Fibroblast of villous mesenchyme (primary cell): ENCODE measurements around the gene DNAJB8. TPM values are rescaled to one million over a fixed set of nuclear protein-coding genes. Genes with fewer than 3 reads are reported as not detected.

Source experiments
- DNase-seq: peaks from one replicate; pipeline ENCODE4 v3.0.0-alpha.2; 2010; ENCODE audit warnings: low read depth
- H3K4me3 ChIP-seq: 2 replicates; pipeline ENCODE4 v1.5.1; 2011; ENCODE audit warnings: low read depth, mild to moderate bottlenecking, low read length
- total RNA-seq: library from RNA; depleted of rRNA; stranded (reverse); fragments of >200 nt; gene quantifications from 2 replicates; pipeline ENCODE4 v1.2.3, GENCODE V29; 2012
- TF ChIP-seq, protein P1 (sequence below): IDR thresholded peaks from 2 replicates; pipeline ENCODE4 v1.5.1; 2012; ENCODE audit warnings: low read depth, mild to moderate bottlenecking, low read length; ENCODE audit not compliant: insufficient read depth

DNAJB8 gene
- not detected in 2 replicates for total RNA-seq

DNA sequence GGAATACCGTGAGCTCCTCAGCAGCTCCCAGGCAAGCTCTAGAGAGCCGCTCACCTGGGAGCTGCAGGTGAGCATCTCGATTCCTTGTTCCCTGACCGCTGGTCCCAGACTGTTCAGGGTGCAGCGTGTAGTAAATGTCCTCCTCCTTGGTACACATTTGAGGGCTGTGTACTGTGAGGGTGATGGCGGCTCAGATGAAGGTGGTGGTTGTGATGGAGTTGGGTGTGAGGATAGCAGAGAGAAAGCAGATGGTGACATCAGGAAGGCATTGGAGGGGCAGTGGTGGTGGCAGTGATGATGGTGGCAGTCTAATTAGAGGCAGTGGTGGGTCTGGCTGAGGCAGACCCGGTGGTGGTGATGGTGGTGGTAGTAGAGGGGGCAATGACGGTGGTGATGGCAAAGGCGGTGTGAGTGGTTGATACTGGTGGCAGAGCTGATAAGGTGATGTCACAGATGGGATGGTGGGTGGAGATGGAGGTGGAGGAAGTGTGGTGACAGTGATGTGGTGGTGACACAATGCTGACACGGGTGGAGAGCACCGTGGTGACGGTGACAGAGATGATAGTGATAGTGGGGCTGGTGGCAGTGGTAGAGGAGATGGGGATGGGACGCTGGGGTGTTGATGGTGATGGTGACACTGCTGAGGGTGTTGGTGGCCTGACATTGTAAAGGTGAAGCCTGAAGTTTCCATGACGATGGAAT lies at the start of gene DNAJB8:
DNAJB8 (minus strand) TSS at position 51 of the 702 bp plus-strand sequence. CDS start 3,645 bp downstream, outside the sequence.
- H3K4me3 ChIP-seq: no peak within 1 kb of the TSS
- DNase-seq: no peak
- TF ChIP-seq, protein P1, sequence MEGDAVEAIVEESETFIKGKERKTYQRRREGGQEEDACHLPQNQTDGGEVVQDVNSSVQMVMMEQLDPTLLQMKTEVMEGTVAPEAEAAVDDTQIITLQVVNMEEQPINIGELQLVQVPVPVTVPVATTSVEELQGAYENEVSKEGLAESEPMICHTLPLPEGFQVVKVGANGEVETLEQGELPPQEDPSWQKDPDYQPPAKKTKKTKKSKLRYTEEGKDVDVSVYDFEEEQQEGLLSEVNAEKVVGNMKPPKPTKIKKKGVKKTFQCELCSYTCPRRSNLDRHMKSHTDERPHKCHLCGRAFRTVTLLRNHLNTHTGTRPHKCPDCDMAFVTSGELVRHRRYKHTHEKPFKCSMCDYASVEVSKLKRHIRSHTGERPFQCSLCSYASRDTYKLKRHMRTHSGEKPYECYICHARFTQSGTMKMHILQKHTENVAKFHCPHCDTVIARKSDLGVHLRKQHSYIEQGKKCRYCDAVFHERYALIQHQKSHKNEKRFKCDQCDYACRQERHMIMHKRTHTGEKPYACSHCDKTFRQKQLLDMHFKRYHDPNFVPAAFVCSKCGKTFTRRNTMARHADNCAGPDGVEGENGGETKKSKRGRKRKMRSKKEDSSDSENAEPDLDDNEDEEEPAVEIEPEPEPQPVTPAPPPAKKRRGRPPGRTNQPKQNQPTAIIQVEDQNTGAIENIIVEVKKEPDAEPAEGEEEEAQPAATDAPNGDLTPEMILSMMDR: no peak

DNA sequence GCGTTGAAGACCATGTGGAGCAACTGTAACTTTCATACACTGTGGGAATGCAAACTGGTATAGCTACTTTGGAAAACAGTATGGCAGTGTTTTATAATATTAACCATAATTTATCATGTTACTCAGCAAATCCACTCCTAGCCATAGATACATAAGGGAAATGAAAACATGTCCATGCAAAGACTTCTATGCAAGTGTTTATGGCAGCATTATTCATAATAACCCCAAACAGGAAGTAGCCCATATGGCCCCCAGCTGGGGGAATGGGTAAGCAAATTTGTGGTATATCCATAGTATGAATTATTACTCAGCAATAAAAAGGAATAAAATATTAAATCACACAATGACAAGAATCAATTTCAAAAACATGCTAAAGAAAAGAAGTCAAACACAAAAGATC lies 49.3 kb upstream of the DNAJB8 start:
- TF ChIP-seq, protein P1: no peak
- no peak overlapping the region for H3K4me3 ChIP-seq
- no peak for DNase-seq

DNA sequence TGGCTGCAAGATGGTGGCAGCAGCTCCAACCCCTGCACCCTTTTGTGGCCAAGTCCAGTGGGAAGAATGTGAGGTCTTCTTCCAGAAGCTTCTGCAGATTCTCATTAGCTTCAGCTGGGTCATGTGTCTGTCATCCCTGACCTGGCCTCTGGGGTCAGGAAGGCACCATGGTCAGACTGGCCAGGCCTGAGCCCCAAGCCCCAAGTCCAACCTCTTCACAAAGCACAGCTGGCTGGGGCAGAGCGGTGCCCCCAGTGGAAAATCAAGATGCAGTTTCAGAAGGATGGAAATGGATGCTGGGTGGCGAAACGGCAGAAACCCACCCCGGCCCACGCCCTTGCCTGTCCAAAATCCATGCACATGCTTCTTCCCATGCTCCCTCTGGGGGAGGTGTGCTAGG lies 42.2 kb upstream of the DNAJB8 start:
- no peak overlapping the region for H3K4me3 ChIP-seq
- no peak for DNase-seq
- TF ChIP-seq, protein P1: no peak

DNA sequence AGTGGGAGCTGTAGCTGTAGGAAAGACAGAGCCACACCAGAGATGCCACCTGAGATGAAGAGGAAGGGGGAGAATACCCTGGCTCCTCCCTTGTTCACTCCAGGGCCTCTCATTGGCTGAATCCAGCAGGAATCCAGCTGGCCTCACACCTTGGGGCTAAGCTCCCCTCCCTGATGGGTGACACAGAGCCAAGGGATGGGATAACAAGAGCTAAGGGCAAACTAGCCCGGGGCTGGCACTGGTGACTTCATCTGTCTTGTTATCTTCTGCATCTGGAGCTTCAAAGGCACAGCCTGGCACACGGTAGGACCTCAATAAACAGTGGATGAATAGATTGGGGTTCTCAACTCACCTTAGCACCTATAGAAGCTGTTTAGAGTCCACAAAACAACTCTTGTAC lies 40.1 kb upstream of the DNAJB8 start:
- no peak overlapping the region for H3K4me3 ChIP-seq
- DNase-seq: no peak
- TF ChIP-seq, protein P1: no peak

DNA sequence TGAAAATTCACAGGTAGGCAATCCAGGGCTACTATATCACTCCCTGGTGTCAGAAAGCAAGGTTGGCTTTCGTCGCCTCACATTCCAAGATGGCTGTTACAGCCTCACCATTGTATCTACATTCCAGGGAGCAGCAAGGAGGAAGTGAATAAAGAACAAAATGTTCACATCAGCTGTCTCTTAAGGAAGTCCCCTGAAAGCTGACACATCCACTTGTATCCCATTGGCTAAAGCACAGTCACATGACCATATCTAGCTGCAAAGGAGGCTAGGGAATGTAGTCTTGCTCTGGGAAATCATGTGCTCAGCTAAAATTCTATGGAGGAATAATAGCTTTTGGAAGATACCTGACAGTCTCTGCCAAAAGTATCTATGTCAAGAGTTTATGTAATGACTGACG lies 39.1 kb upstream of the DNAJB8 start:
- TF ChIP-seq, protein P1: no peak

DNA sequence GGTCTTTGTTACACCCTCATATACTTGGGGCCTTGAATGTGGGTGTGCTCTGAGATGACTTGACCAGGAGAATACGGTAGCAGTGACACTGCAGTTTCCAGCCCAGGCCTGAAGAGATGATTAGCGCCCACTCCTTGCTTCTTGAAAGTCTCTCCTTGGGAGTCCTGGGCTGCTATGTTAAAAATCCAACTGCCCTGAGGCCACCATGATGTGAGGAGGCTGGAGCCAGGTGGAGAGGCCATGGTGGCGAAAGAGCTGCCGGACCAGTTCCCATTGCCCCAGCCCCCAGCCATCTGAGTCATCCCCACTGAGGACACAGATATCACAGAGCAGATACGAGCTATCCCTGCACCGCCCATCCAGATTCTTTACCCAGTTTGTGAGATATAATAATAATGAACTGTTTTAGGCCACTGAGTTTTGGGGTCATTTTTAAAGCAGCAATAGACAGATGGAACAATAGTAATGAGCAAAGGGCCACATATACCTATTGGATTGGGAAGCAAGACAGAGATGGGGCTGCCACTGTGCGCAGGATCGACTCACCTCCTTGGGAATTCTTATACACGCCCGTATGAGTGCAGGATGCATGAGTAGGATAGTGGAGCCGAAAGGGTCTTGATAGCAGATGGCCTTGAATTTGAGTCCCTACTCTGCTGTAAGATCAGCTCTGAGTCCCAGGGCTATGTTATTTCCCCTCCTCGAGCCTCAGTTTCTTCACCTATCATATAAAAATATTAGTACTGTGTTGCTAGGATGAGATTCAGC lies 38.5 kb upstream of the DNAJB8 start:
- no peak for DNase-seq
- TF ChIP-seq, protein P1: no peak
- no peak overlapping the region for H3K4me3 ChIP-seq

More for the DNA sequence above, 39.1 kb upstream of the DNAJB8 start:
- no peak for DNase-seq
- H3K4me3 ChIP-seq: no peak overlapping the region
